NOMO-1 (cell line): ENCODE measurements around the gene DOCK1.
"Not testable (repeated sequence)": the region's sequence is repeated elsewhere in the genome, so short reads cannot be mapped to it uniquely, and the experiment has no call there.

Experiments used
- DNase-seq, 2 experiments: peaks; one replicate each; lab custom pipeline; 2025; ENCODE audit not compliant: unreplicated experiment in 2 of 2; lab: John Stamatoyannopoulos, UW

The DOCK1 gene

DNA sequence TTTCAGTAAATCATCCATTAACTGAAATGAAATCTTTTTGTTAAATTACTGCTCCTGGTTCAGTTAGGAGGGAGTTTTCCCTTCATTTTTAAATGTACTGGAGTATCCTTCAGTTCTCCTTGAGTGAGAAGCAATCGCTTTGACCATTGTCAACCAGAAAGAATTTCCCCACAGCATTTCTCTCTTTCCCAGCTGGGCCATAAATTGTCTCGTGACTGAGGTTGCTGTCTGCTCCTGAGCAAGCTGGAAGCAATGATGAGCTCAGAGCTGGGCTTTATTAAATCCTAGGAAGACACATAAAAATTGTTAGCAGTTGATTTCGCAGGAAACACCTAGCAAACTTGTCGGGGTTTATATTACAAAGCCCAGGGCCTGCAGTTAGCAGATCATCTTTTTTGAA is 393.2 kb downstream of the DOCK1 start:
- DNase-seq, result no peak

DNA sequence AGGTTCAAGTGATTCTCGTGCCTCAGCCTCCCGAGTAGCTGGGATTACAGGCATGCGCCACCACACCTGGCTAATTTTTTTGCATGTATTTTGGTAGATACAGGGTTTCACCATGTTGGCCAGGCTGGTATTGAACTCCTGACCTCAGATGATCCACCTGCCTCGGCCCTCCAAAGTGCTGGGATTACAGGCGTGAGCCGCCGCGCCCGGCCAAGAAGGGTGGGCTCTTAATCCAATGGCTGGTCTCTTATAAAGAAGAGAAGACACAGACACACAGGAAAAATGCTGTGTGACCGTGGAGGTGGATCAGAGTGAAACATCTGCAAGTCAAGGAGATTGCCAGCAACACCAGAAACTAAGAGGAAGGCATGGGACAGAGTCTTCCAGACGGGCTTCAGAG is 394.0 kb downstream of the DOCK1 start:
- DNase-seq, result not testable (repeated sequence)

DNA sequence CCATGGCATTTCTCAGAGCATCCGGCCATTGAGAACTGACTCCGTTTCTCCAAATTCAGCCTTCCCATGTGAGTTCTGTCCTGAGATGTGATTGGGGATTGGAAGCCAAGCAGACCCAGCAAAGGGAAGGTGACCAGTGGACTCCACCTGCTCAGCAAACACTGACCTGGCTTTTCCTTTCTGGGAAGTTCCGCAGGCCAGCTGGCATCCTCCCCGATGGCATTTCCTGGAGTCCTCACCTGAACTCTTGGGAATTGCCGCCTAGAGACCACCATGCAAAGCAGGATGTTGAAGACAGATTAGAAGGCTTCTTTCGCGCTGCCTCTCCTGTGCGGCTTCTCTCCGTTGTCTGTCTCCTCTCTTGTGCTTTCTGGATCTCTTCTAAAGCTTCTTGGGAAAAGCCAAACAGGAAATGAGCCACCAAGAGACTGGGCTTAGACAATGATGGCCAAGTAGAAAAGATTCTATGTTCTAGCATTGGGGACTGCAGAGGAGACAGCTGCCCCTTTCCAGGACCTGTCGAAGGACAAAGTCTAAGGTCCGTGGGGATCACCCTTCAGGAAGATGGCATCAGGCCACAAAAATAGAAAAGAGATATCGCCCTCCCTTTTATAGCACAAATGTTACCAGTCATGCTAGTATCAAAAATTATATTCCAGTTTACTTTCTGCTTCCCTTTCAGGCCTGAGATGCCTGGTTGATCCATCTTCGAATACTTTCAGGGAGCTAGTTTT is 394.9 kb downstream of the DOCK1 start:
- DNase-seq, result no peak

DNA sequence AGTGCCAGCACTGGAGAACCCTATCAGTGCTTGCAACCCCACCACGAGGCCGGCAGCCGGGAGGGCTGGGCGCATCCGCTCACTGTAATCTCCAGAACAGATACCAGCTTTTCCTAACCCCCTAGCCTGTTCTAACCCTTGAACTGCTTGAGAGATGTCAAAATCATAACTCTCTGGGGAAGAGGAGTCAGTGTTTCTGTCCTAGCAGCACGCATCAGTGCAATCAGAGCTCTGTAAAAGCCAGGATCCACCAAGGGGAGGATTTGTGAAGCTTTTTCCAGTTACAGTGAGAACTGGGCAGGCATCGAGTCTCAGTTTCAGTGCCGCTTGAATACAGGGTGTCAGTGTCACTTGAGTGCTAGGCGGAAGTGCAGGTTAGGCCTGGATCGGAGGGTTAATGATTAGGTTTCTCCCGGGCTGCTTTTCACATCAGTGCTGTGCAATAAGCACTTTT is 395.7 kb downstream of the DOCK1 start:
- no peak for DNase-seq

DNA sequence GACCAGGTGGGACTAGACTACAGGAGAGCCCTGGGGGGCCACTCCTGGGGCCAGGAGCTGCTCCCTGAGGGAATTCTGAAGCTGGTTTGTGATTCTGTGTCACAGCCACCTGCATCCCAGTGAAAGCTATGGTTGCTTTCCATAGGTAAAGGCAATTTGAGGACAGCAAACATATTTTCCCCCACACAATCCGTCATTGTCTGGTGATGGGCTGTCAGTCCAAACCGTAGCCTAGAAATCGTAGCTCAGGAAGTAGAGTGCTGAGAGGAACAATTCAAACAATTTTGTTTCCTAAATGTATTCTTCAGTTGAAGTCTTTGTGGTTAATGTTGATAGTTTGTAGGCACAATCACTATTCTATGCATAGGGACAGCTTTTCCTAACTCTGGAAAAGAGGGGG is 397.1 kb downstream of the DOCK1 start:
- DNase-seq, result no peak

DNA sequence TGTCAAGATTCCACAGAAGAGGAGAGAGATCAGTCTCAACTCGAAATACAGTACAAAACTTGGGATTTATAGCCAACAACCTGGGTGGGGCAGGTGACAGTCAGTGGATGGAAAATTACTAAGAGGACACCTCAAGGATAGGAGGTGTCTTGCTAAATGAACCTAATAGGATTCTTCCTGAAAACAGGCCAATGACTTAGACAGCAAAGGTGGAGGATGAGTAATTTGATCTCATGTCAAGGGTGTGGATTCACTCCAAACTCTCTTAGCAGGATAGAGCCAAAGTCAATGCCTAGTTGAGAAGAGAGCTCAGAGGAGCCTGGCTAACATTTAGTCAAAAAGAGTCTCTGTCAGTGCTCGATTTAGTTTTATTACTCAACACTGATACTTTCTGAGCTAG is 397.9 kb downstream of the DOCK1 start:
- no peak for DNase-seq

DNA sequence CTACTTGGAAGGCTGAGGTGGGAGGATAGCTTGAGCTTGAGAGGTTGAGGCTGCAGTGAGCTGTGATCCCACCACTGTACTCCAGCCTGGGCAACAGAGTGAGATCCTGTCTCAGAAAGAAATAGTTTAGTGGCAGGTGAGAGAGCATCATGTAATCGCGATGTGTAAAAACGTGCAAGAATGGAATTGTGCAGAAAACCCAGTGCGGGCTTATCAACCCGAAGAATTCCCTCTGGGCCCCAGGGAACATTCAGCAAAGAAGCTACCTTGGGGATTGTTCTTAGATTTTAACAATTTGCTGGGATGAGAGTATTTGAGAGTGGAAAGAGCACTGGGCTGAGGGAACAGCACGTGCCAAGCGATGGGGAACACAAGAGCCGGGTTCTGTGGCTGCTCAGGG is 398.5 kb downstream of the DOCK1 start:
- DNase-seq, result no peak

DNA sequence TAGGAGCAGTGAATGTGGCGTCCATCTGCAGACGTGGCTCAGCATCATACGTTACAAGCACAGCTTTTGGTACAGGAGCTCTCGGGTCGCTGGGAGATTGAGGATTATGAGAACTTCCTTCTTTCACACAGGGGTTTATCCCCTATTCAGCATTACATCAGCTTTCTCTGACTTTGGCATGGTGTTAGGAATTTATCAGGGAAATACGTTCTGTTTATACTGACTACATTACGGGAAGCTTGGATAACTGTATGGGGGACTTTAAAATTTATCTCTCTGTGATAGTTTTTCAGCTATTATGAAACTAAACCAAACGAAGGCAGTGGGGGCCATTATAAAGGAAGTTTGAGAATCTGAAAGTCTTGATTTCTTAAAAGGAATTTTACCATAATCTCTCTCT is 401.3 kb downstream of the DOCK1 start:
- no peak for DNase-seq

DNA sequence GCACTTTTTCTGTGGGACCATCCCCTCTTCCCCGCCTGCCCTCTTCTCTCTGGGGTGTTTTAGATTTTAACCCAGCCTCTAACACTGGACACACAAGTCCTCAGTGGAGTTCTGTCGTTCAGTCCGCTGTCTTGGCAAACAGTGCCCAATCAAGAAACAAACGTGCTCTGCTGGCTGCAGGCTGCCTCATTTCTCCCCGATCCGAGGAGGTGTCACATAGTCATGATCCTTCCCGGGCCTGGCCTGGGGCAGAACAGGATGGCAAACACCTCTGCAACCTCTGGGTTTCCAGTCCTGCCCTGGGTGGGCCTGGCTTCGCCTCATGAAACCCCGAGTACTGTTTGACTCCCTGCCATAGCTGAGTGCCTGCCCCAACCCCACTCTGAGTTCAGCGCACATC is 402.1 kb downstream of the DOCK1 start:
- no peak for DNase-seq

DNA sequence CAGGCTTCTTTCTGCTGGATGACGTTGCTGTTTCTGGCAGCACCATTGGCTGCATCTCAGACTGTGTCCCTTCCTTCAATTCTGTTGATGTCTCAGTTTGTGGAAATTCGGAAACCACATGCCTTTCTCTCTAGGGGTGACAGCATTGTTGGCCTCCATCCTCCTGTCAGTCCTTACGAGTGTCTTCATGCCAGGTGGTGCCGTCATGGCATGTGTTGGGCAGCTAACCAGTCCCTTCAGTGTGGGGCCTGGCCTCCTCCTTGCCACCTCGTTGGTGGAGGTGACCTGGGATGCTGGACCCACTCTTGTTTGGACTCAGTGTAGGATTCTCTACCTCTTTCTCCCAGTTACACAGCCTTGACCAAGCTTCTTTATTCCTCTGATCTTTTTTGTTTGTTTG is 402.8 kb downstream of the DOCK1 start:
- no peak for DNase-seq

DNA sequence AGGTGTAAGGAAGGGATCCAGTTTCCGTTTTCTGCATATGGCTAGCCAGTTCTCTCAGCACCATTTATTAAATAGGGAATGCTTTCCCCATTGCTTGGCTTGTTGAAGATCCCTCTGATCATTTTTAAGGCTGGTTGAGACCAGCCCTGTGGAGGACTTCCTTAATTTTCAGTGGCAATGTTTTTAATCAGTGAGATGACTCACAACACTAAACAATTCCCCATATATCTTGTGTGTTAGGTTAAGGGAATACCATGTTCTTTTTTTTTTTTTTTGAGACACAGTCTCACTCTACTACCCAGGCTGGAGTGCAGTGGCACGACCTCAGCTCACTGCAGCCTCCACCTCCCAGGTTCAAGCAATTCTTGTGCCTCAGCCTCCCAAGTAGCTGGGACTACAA is 404.4 kb downstream of the DOCK1 start:
- not testable (repeated sequence) for DNase-seq

DNA sequence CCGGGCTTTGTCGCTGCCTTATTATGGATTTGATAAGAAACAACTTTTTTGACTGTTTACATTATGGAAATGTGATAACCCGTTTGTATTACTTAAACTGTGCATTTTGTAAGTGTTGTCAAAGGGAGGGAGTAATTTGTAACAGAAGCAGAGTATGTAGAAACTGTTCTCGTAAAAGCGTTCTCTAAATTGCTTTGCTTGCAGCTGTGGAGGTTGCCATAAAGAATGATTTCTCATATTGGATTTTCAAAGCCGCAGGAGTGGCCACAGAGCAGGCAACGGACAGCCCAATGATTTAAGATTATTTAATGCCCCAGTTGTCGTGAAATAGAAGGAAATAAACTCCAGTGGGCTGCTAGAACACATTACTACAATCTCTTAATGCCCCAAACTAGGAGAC is 405.2 kb downstream of the DOCK1 start:
- DNase-seq, result no peak

DNA sequence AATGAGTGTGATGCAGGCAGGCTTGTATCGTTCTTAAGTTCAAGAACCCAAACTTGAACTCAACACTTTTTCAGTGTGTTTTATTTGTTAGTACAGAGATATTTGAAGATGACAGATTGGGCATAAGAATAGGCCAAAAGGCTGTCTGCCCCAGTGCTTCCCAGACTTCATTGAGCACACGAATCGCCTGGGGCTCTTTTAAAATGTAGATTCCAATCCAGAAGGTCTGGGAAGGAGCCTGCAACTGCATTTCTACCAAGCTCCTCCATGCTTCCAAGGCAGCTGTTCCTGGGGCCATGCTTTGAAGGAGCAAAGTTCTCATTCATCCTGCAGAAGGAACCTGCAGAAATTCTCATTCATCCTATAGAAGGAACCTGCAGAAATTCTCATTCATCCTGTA is 405.7 kb downstream of the DOCK1 start:
- DNase-seq, result no peak

DNA sequence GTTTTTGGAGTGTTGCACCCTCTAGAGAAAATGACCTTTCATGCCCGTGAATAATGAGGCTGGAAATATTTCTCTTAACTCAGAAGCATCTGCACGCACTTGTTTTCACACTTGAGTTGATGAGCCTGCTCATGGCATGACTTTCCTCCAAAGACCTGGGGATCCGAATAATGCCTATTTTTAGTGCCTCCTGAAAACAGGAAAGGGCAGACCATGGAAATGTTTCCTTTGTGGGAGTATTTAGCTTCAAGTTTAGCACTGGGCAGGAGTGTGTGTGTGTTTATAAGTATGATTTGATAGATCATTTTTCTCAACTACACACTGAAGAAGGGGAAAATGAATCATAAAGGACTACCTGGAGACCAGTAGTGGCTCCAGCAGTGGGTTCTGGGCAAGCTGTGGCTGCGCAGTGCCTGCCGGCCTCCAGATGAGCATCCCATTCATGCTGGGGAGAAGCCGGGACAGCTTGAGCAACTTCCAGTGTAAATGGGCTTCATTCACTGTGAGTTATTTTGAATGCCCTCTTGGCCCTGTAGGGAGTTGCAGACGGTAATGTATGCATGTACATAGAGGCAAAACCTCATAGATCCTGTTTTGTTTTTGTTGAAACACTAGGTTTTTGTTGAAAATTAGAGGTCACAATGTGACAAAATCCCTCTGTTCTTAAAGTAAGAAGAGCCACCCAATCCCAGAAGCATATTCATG is 408.9 kb downstream of the DOCK1 start:
- DNase-seq, result no peak

DNA sequence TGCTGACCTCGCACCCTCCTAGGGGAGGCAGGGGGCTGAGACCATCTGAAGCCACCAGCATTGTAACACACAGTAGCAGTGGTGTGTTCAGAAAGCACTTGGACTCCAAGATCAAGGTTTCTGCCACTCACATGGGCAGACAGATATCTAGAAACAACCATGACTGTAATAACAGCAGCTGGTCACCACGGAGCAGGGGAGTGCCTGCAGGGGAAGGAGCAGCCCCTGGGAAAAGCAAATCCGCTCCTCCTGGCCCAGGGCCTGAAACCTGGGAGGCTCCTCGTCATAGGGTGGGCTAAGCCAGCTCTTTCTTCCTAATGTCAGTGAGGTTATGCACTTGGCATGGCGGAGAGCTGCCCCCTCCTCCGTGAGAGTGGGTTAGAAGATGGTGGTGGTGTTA is 409.6 kb downstream of the DOCK1 start:
- no peak for DNase-seq

DNA sequence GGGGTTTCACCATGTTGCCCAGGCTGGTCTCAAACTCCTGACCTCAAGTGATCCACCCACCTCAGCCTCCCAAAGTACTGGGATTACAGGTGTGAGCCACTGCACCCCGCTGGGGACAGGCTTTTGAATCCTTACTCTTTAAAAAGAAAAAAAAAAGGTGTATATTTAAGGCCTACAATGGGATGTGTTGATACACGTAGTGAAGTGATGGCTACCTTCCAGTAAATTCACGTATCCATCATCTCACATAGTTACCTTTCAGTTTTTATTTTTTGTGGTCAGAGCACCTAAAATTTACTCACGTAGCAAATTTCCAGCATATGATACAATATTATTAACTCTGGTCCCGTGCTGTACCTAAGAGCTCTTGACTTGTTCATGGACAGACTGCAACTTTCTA is 410.7 kb downstream of the DOCK1 start:
- DNase-seq, result no peak

DNA sequence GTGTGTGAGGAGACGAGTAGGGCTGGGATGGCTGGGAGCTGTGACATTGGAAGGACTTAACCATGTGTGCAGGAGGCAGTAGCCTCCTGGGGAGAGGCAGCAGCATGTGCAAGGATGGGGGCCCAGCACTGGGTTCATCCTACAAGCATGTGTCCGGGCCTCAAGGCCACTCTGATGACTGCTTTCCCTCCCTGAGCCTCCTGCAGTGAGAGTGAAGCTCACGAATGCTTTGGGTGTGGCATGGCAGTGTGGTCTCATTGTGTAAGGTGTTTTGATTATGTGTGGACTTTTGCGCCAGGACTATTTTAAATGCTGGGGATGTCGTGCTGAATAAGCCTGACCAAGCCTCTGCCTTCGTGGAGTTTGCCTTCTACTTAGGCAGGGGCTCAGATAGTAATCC is 413.2 kb downstream of the DOCK1 start:
- DNase-seq, result no peak

DNA sequence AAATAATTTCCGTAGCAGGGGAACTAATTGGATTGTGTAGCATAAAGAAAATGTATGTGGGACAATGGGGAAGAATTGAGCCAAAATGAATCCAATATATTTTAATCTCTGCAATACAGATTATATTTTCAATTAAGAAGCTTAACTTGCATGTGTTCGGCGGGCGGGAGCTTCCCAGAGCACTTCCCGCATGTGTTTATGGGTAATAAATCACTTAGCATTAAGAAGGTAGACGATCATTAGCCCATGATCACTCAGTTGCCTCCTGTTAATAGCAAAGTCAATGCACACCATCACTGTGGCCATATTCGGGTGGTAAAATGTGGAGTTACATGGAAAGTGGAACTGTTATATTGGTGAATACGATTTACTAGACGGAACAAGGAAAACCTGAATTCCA is 414.0 kb downstream of the DOCK1 start:
- DNase-seq, result no peak

DNA sequence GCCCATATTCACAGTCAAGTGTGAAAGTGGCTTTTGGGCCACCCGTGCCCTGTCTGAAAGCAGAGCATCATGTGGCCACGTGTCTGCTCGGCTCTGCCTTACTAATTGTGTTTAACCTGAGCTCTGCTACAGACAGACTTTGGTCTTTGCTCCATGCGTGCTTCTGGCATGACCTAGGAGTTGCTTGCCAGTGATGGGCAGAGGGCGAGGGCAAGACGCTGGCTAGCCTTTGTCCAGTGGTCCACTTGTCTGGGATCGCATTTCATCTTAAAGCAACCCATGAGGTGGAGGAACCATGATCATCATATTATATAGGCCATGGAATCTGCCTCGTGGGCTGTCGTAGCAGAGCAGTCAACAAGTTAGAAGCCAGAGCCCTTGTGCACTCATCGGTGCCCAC is 414.5 kb downstream of the DOCK1 start:
- no peak for DNase-seq

DNA sequence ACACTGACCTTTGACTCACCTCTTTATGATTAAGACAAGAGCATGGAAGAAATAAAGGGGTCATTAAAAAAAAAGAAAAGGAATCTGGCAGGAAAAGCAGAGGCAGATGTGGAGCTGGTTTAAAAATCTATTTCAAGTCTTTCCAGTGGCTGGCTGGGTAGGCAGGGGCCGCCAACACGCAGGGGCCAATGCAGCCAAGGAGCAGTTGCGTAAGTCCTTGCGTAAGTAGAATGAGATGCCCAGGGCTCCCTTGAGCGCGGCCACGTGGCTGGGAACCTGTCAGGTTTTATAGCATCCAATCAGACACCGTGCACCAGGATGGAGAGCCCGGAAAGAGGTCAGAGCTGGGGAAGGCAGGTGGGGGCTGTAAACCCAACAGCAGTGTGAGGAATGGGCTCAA is 414.9 kb downstream of the DOCK1 start:
- DNase-seq, result no peak

DNA sequence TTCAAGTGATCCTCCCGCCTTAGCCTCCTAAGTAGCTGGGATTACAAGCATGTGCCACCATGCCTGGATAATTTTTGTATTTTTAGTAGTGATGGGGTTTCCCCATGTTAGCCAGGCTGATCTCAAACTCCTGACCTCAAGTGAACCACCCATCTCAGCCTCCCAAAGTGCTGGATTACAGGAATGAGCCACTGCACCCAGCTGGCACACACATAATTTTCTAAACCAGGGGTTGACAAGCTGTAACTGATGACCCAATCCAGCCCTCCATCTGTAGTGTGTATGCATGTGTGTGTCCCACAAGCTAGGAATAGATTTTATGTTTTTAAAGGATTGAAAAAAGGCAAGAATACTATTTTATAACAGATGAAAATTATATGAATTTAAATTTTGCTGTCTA is 417.1 kb downstream of the DOCK1 start:
- no peak for DNase-seq

DNA sequence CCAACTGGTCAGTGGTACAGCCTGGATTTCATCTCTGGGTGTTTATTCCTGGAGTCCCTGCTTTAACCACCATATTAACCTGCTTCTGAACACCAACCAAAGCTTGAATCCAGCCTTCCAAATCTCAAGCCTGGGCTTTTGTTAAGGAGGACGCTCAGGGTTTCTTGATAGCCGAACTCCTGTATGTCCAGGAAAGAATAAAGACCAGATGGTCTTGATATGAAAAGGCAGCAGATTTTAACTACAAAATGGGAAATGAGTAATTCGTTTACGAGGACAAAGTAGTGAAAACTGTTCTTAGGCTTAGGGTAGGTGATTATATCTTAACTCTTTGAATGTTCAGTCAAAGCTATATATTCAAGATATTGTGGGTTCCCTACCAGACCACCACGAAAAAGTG is 420.3 kb downstream of the DOCK1 start:
- DNase-seq, result no peak

DNA sequence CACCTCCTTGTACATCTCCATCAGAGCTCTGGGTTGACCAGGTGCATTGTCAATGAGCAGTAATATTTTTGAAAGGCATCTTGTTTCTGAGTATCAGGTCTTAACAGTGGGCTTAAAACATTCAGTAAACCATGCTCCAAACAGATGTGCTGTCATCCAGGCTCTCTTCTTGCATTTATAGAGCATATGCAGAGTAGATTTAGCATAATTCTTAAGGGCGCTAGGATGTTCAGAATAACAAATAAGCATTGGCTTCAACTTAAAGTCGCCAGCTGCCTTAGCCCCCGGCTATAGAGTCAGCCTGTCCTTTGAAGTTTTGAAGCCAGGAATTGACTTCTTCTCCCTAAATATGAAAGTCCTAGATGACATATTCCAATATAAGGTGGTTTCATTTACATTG is 421.7 kb downstream of the DOCK1 start:
- no peak for DNase-seq
